Measurements from ENCODE around the gene ONECUT3.

DNA sequence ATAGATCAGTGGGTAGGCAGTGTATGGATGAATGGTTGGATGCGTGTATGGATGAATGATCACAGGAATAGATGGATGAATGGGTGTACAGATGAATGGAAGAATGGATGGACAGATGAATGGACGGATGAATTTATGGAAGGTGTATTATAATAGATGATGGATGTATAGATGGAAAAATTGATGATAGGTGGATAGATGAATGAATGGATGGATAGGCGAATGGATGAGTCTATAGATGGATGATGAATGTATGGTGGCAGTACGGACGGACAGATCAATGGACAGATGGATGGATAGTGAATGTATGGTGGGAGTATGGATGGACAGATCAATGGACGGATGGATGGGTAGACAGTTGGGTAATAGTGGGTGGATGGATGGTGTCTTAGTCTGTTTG is 49.0 kb upstream of the ONECUT3 start:
- TF ChIP-seq, protein P1, sequence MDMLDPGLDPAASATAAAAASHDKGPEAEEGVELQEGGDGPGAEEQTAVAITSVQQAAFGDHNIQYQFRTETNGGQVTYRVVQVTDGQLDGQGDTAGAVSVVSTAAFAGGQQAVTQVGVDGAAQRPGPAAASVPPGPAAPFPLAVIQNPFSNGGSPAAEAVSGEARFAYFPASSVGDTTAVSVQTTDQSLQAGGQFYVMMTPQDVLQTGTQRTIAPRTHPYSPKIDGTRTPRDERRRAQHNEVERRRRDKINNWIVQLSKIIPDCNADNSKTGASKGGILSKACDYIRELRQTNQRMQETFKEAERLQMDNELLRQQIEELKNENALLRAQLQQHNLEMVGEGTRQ (CRISPR knock-in tag; IDR thresholded peaks at IDR 0.05): no peak
- TF ChIP-seq, protein P2, sequence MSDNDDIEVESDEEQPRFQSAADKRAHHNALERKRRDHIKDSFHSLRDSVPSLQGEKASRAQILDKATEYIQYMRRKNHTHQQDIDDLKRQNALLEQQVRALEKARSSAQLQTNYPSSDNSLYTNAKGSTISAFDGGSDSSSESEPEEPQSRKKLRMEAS (CRISPR knock-in tag; IDR thresholded peaks at IDR 0.05): no peak
- TF ChIP-seq, protein P3, sequence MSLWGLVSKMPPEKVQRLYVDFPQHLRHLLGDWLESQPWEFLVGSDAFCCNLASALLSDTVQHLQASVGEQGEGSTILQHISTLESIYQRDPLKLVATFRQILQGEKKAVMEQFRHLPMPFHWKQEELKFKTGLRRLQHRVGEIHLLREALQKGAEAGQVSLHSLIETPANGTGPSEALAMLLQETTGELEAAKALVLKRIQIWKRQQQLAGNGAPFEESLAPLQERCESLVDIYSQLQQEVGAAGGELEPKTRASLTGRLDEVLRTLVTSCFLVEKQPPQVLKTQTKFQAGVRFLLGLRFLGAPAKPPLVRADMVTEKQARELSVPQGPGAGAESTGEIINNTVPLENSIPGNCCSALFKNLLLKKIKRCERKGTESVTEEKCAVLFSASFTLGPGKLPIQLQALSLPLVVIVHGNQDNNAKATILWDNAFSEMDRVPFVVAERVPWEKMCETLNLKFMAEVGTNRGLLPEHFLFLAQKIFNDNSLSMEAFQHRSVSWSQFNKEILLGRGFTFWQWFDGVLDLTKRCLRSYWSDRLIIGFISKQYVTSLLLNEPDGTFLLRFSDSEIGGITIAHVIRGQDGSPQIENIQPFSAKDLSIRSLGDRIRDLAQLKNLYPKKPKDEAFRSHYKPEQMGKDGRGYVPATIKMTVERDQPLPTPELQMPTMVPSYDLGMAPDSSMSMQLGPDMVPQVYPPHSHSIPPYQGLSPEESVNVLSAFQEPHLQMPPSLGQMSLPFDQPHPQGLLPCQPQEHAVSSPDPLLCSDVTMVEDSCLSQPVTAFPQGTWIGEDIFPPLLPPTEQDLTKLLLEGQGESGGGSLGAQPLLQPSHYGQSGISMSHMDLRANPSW (CRISPR knock-in tag; conservative IDR thresholded peaks at IDR 0.05; ENCODE audit: low read depth): no peak
- TF ChIP-seq GRHL2 (CRISPR knock-in tag; IDR thresholded peaks at IDR 0.05; ENCODE audit: insufficient replicate concordance, severe bottlenecking): no peak

Data from WTC11 (cell line).